ENCODE measurements around the gene FPGT. TPM values are rescaled to one million over a fixed set of nuclear protein-coding genes. Genes with fewer than 3 reads are reported as not detected.

FPGT gene
- total and polyA plus RNA-seq, 9 of the 15 experiments (the other 6 are each of a cell fraction or from before 2014, with no cell fraction given) = 11.6 to 24.3 (median 22.5) TPM

DNA sequence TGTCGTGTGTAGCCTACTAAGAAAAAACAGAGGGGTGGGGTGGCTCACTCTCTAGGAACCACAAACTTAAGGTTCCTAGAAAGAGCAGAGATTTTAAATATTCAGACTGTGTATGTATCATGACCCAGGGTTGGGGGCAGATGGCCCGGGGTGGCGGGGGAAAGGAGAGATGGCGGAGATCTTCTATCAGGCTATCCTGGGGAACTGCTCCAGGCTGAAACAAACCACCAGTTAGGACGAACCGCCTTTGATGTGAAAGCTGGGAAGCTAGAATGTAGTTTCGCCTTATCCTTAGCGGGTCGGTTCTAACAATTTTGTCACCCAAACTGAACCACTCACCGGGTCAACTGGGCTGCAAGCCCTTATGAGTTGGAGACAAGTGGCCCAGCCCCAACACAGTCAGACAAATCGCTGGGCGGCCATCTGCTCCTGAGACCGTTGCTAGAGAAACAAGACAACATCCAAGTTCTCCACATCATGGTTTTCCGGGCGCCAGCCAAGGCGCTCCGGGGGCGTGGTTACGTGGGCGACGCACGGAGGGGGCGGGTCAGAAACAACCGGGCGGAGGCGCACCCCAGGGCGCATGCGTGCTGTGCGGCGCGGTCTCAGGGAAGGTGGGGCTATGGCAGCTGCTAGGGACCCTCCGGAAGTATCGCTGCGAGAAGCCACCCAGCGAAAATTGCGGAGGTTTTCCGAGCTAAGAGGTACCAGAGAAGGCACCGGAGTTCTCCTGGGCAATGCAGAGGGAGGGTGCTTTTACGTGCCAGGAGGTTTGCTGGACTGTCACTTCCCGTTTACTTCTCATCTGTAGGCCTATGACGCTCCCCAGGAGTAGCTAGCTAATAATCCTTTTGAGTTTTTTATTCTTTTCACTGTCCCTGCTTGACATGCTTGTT is at the start of gene FPGT, which contains the start of gene LRRIQ3 (continued):
- TF ChIP-seq, protein P1, sequence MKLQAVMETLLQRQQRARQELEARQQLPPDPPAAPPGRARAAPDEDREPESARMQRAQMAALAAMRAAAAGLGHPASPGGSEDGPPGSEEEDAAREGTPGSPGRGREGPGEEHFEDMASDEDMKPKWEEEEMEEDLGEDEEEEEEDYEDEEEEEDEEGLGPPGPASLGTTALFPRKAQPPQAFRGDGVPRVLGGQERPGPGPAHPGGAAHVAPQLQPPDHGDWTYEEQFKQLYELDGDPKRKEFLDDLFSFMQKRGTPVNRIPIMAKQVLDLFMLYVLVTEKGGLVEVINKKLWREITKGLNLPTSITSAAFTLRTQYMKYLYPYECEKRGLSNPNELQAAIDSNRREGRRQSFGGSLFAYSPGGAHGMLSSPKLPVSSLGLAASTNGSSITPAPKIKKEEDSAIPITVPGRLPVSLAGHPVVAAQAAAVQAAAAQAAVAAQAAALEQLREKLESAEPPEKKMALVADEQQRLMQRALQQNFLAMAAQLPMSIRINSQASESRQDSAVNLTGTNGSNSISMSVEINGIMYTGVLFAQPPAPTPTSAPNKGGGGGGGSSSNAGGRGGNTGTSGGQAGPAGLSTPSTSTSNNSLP (IDR thresholded peaks at IDR 0.05; ENCODE audit: borderline replicate concordance, low read depth, low read length) = no peak
- TF ChIP-seq ZNF584 (CRISPR knock-in tag; IDR thresholded peaks at IDR 0.05; ENCODE audit: low read depth) (no peak), GTF2E2 (tag; IDR thresholded peaks at IDR 0.05) (no peak), ZEB2 (IDR thresholded peaks at IDR 0.05) (no peak), ARID4B (CRISPR knock-in tag; IDR thresholded peaks at IDR 0.05) (no peak), BDP1 (IDR thresholded peaks at IDR 0.05; ENCODE audit: insufficient read depth, insufficient read length) (no peak), MEIS2 (IDR thresholded peaks at IDR 0.05; ENCODE audit: partially characterized antibody) (peak; percentile 68), HNRNPK (IDR thresholded peaks at IDR 0.05; ENCODE audit: low read depth, low read length, poor library complexity, severe bottlenecking) (no peak), POLR2AphosphoS5 (IDR thresholded peaks at IDR 0.05; ENCODE audit: control insufficient read depth, insufficient read depth, low read depth, low read length) (peak; percentile 58), MEF2D (tag; conservative IDR thresholded peaks at IDR 0.05; ENCODE audit: low read depth) (no peak), ZNF75A (CRISPR knock-in tag; IDR thresholded peaks at IDR 0.05) (no peak), KLF13 (tag; IDR thresholded peaks at IDR 0.05; ENCODE audit: borderline replicate concordance, low read depth) (no peak)
- TF ChIP-seq, protein P2, sequence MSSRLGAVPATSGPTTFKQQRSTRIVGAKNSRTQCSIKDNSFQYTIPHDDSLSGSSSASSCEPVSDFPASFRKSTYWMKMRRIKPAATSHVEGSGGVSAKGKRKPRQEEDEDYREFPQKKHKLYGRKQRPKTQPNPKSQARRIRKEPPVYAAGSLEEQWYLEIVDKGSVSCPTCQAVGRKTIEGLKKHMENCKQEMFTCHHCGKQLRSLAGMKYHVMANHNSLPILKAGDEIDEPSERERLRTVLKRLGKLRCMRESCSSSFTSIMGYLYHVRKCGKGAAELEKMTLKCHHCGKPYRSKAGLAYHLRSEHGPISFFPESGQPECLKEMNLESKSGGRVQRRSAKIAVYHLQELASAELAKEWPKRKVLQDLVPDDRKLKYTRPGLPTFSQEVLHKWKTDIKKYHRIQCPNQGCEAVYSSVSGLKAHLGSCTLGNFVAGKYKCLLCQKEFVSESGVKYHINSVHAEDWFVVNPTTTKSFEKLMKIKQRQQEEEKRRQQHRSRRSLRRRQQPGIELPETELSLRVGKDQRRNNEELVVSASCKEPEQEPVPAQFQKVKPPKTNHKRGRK (tag; IDR thresholded peaks at IDR 0.05) = no peak
- TF ChIP-seq, protein P3, sequence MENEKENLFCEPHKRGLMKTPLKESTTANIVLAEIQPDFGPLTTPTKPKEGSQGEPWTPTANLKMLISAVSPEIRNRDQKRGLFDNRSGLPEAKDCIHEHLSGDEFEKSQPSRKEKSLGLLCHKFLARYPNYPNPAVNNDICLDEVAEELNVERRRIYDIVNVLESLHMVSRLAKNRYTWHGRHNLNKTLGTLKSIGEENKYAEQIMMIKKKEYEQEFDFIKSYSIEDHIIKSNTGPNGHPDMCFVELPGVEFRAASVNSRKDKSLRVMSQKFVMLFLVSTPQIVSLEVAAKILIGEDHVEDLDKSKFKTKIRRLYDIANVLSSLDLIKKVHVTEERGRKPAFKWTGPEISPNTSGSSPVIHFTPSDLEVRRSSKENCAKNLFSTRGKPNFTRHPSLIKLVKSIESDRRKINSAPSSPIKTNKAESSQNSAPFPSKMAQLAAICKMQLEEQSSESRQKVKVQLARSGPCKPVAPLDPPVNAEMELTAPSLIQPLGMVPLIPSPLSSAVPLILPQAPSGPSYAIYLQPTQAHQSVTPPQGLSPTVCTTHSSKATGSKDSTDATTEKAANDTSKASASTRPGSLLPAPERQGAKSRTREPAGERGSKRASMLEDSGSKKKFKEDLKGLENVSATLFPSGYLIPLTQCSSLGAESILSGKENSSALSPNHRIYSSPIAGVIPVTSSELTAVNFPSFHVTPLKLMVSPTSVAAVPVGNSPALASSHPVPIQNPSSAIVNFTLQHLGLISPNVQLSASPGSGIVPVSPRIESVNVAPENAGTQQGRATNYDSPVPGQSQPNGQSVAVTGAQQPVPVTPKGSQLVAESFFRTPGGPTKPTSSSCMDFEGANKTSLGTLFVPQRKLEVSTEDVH (IDR thresholded peaks at IDR 0.05; ENCODE audit: low read depth, partially characterized antibody) = no peak

All from K562 (cell line).